Measurements from ENCODE around the gene ZRANB3. TPM values are rescaled to one million over a fixed set of nuclear protein-coding genes. Genes with fewer than 3 reads are reported as not detected.

ZRANB3 gene
- polyA plus RNA-seq, 1 experiment, result 3.3 TPM

GRCh38 chr2:135271006-135271405 is 260.0 kb downstream of the ZRANB3 start:
- DNase-seq (ENCODE audit: low read depth), result no peak
- no peak overlapping the region for H3K4me3 ChIP-seq (ENCODE audit: low read depth, low read length)
- ChIA-PET CTCF (no interaction called here), POLR2A (no interaction called here)
- no peaks in the 10 kb centered on the region for H3K27me3 ChIP-seq (ENCODE audit: control insufficient read depth, insufficient read depth, low read length)
- H3K36me3 ChIP-seq (ENCODE audit: control insufficient read depth, insufficient read depth, low read length), result no peaks in the 10 kb centered on the region
- TF ChIP-seq CTCF (IDR thresholded peaks at IDR 0.05; ENCODE audit: insufficient read depth, low read depth, low read length), result no peak

- no peak for TF ChIP-seq CTCF (IDR thresholded peaks at IDR 0.05; ENCODE audit: insufficient read depth, low read depth, low read length)
- no peak overlapping the region for H3K4me3 ChIP-seq (ENCODE audit: low read depth, low read length)
- no peak for DNase-seq (ENCODE audit: low read depth)
- CTCF ChIA-PET, result interaction anchor here (0.7 kb wide), 1 partner anchor 12 kb away, joined by 3 read pairs; no protein-coding TSS in a partner anchor
- no peaks in the 10 kb centered on the region for H3K27me3 ChIP-seq (ENCODE audit: control insufficient read depth, insufficient read depth, low read length)
- POLR2A ChIA-PET, result no interaction called here
- H3K36me3 ChIP-seq (ENCODE audit: control insufficient read depth, insufficient read depth, low read length), result no peaks in the 10 kb centered on the region
These were observed 265.0 kb downstream of the ZRANB3 start for GRCh38 chr2:135265960-135266490.

GRCh38 chr2:135259123-135259522 is 271.9 kb downstream of the ZRANB3 start:
- H3K36me3 ChIP-seq (ENCODE audit: control insufficient read depth, insufficient read depth, low read length), result no peaks in the 10 kb centered on the region
- CTCF ChIA-PET, result no interaction called here
- no peak for DNase-seq (ENCODE audit: low read depth)
- no peaks in the 10 kb centered on the region for H3K27me3 ChIP-seq (ENCODE audit: control insufficient read depth, insufficient read depth, low read length)
- POLR2A ChIA-PET, result no interaction called here
- H3K4me3 ChIP-seq (ENCODE audit: low read depth, low read length), result no peak overlapping the region
- no peak for TF ChIP-seq CTCF (IDR thresholded peaks at IDR 0.05; ENCODE audit: insufficient read depth, low read depth, low read length)

- DNase-seq (ENCODE audit: low read depth), result no peak
- POLR2A ChIA-PET, result no interaction called here
- TF ChIP-seq CTCF (IDR thresholded peaks at IDR 0.05; ENCODE audit: insufficient read depth, low read depth, low read length), result no peak
- Histone ChIP-seq H3K36me3 (ENCODE audit: control insufficient read depth, insufficient read depth, low read length) (no peaks in the 10 kb centered on the region), H3K27me3 (ENCODE audit: control insufficient read depth, insufficient read depth, low read length) (no peaks in the 10 kb centered on the region), H3K4me3 (ENCODE audit: low read depth, low read length) (no peak overlapping the region)
- CTCF ChIA-PET, result no interaction called here
These were observed 272.8 kb downstream of the ZRANB3 start for GRCh38 chr2:135258193-135258592.

- no peaks in the 10 kb centered on the region for H3K27me3 ChIP-seq (ENCODE audit: control insufficient read depth, insufficient read depth, low read length)
- CTCF ChIA-PET, result interaction anchor here (0.7 kb wide), 1 partner anchor 185 kb away, joined by 3 read pairs; no protein-coding TSS in a partner anchor
- H3K4me3 ChIP-seq (ENCODE audit: low read depth, low read length), result no peak overlapping the region
- H3K36me3 ChIP-seq (ENCODE audit: control insufficient read depth, insufficient read depth, low read length), result no peaks in the 10 kb centered on the region
- no peak for DNase-seq (ENCODE audit: low read depth)
- no peak for TF ChIP-seq CTCF (IDR thresholded peaks at IDR 0.05; ENCODE audit: insufficient read depth, low read depth, low read length)
- POLR2A ChIA-PET, result no interaction called here
These were observed 273.5 kb downstream of the ZRANB3 start for GRCh38 chr2:135257383-135258090.

All from BJ (cell line).